HepG2 (cell line): Measurements from ENCODE around the gene KLF15. TPM values are rescaled to one million over a fixed set of nuclear protein-coding genes. Genes with fewer than 3 reads are reported as not detected.

ENCODE experiments used
- ATAC-seq: fragments of 200-7000 bp; cut with Tn5 transposase; 3 replicates; pipeline ENCODE4 v1.9.1; 2020; ENCODE audit warnings: mild to moderate bottlenecking, moderate library complexity
- BruUV-seq: library from RNA; stranded (reverse); fragments of 400-500 nt; replicated peaks from 2 replicates; lab custom pipeline; 2021; lab: Mats Ljungman, UMichigan
- CTCF ChIA-PET: fragments of 300-600 bp; formaldehyde crosslinking; extraction: SDS; loops from one replicate; lab custom pipeline; 2021; ENCODE audit warnings: low total read pairs, inconsistent platforms, low intra/inter-chr PET ratio; lab: Yijun Ruan, JAX
- POLR2A ChIA-PET: fragments of 350-600 bp; sonication (Branson Sonifier 250); formaldehyde crosslinking; loops from one replicate; lab custom pipeline; 2020; ENCODE audit warnings: antibody characterized with exemption, inconsistent platforms; lab: Yijun Ruan, JAX
- DNase-seq: peaks from one replicate; pipeline ENCODE4 v3.0.0-alpha.2; 2015; ENCODE audit warnings: low spot score
- FAIRE-seq: peaks from 3 replicates; lab custom pipeline; 2011; peaks lifted over from hg19 to GRCh38; lab: Jason Lieb, UNC
- H2AFZ ChIP-seq: one replicate; pipeline ENCODE4 v1.6.1; 2011; ENCODE audit warnings: low read length, inconsistent platforms
- H3K27ac ChIP-seq: fragments of 300-600 bp; 3 replicates; pipeline ENCODE4 v1.8.0; 2011; ENCODE audit warnings: mixed run types, mild to moderate bottlenecking, mixed read lengths, low read length, inconsistent platforms; ENCODE audit not compliant: insufficient read depth; ENCODE audit errors: extremely low read length
- H3K27me3 ChIP-seq, 2 experiments: fragments of 200-600 bp in 1 of 2; 2 replicates in 1 of 2; 3 replicates in 1 of 2; pipeline versions ENCODE4 v1.6.0 to v1.8.0; 2011; ENCODE audit warnings: low read length in 2 of 2, mild to moderate bottlenecking in 2 of 2, moderate library complexity in 2 of 2, inconsistent platforms in 1 of 2; ENCODE audit not compliant: insufficient read depth in 2 of 2, control insufficient read depth in 1 of 2
- H3K36me3 ChIP-seq, 2 experiments: fragments of 200-600 bp in 1 of 2; replicated peaks in 1 of 2; 2 replicates in 1 of 2; 3 replicates in 1 of 2; pipeline versions ENCODE4 v1.5.1 to v1.8.0; 2011; ENCODE audit warnings: low read length in 2 of 2, inconsistent platforms in 1 of 2; ENCODE audit not compliant: insufficient read depth in 2 of 2, control insufficient read depth in 1 of 2
- H3K4me1 ChIP-seq: 2 replicates; pipeline ENCODE4 v1.5.1; 2012; ENCODE audit warnings: low read length, inconsistent platforms; ENCODE audit not compliant: insufficient read depth
- H3K4me2 ChIP-seq: 2 replicates; pipeline ENCODE4 v1.6.0; 2011; ENCODE audit warnings: low read depth, low read length, inconsistent platforms
- H3K4me3 ChIP-seq, 3 experiments: fragments of 200-600 bp in 1 of 3; sonication (generic), shearing (Covaris generic) in 1 of 3; replicated peaks in 1 of 3; 2 replicates each; pipeline ENCODE4 v1.5.1; 2011 to 2016; ENCODE audit warnings: low read length in 3 of 3, inconsistent platforms in 2 of 3, low read depth in 2 of 3, mild to moderate bottlenecking in 2 of 3, control low read depth in 1 of 3, mixed read lengths in 1 of 3; ENCODE audit not compliant: insufficient read depth in 1 of 3
- H3K79me2 ChIP-seq: one replicate; pipeline ENCODE4 v1.6.1; 2011; ENCODE audit warnings: low read length, inconsistent platforms; ENCODE audit not compliant: insufficient read depth
- H3K9ac ChIP-seq: 2 replicates; pipeline ENCODE4 v1.6.0; 2011; ENCODE audit warnings: mild to moderate bottlenecking, low read depth, low read length, inconsistent platforms; ENCODE audit not compliant: insufficient read depth
- H3K9me3 ChIP-seq: 2 replicates; pipeline ENCODE4 v1.5.1; 2012; ENCODE audit warnings: mild to moderate bottlenecking, low read length
- H4K20me1 ChIP-seq: 2 replicates; pipeline ENCODE4 v1.6.0; 2011; ENCODE audit warnings: inconsistent platforms, mild to moderate bottlenecking, low read length, moderate library complexity; ENCODE audit not compliant: insufficient read depth
- E2F2 ChIP-seq: sonication (generic); formaldehyde crosslinking; IDR thresholded peaks from 2 replicates; pipeline ENCODE4 v1.4.0; 2020; ENCODE audit warnings: missing genetic modification reagents, borderline replicate concordance
- HMGA1 ChIP-seq: sonication (generic); formaldehyde crosslinking; conservative IDR thresholded peaks from 2 replicates; pipeline ENCODE4 v1.4.0; 2020; ENCODE audit warnings: missing genetic modification reagents
- HNRNPL ChIP-seq: fragments of 200-400 bp; formaldehyde crosslinking; IDR thresholded peaks from 2 replicates; pipeline ENCODE4 v1.6.1; 2017; ENCODE audit warnings: mild to moderate bottlenecking, low read depth, low read length
- IKZF5 ChIP-seq: IDR thresholded peaks from 2 replicates; pipeline ENCODE4 v1.6.1; 2018; ENCODE audit warnings: missing genetic modification reagents, mild to moderate bottlenecking, missing compliant biosample characterization
- MYC ChIP-seq: sonication (generic); formaldehyde crosslinking; IDR thresholded peaks from 2 replicates; pipeline ENCODE4 v1.9.0; 2021; ENCODE audit warnings: missing genetic modification reagents, borderline replicate concordance
- NR1H2 ChIP-seq: sonication (generic); formaldehyde crosslinking; IDR thresholded peaks from 2 replicates; pipeline ENCODE4 v1.8.1; 2022; ENCODE audit warnings: low read depth, missing genetic modification reagents, borderline replicate concordance
- NRL ChIP-seq: sonication (generic); formaldehyde crosslinking; IDR thresholded peaks from 2 replicates; pipeline ENCODE4 v1.5.0; 2020; ENCODE audit warnings: missing genetic modification reagents, mild to moderate bottlenecking, moderate library complexity, borderline replicate concordance
- REPIN1 ChIP-seq: sonication (generic); formaldehyde crosslinking; IDR thresholded peaks from 2 replicates; pipeline ENCODE4 v1.8.0; 2022; ENCODE audit warnings: missing genetic modification reagents, low read depth, mild to moderate bottlenecking, borderline replicate concordance
- SNAPC5 ChIP-seq: sonication (generic); formaldehyde crosslinking; IDR thresholded peaks from 2 replicates; pipeline ENCODE4 v1.8.1; 2023; ENCODE audit warnings: mild to moderate bottlenecking, missing genetic modification reagents, borderline replicate concordance
- TCF7L2 ChIP-seq: IDR thresholded peaks from 2 replicates; pipeline ENCODE4 v1.6.1; 2011; ENCODE audit warnings: mild to moderate bottlenecking, low read depth, low read length, moderate library complexity
- WIZ ChIP-seq: sonication (generic); formaldehyde crosslinking; IDR thresholded peaks from 2 replicates; pipeline ENCODE4 v1.5.1; 2020; ENCODE audit warnings: mild to moderate bottlenecking, missing genetic modification reagents
- ZBTB10 ChIP-seq: sonication (generic); formaldehyde crosslinking; IDR thresholded peaks from 2 replicates; pipeline ENCODE4 v1.4.0; 2020; ENCODE audit warnings: missing genetic modification reagents, borderline replicate concordance
- ZNF577 ChIP-seq: sonication (generic); formaldehyde crosslinking; IDR thresholded peaks from 2 replicates; pipeline ENCODE4 v1.4.0; 2020; ENCODE audit warnings: mild to moderate bottlenecking, low read depth, missing genetic modification reagents, borderline replicate concordance
- ZNF660 ChIP-seq: sonication (generic); formaldehyde crosslinking; IDR thresholded peaks from 2 replicates; pipeline ENCODE4 v1.5.1; 2020; ENCODE audit warnings: mild to moderate bottlenecking, low read depth, missing genetic modification reagents, borderline replicate concordance
- WGBS: methylation state at CpG from one replicate; pipeline ENCODE4 v1.1.6; 2017; ENCODE audit warnings: low lambda C conversion rate; 5-methylcytosine and 5-hydroxymethylcytosine counted together
- in situ Hi-C: cut with HindIII; loops from 2 replicates; pipeline ENCODE4 v1.10.0; 2017; ENCODE audit warnings: low pct_unique_long_range_greater_than_20kb; ENCODE audit not compliant: extremely low pct_ligation_motif_present
- intact Hi-C: fragments of 100-400 bp; cut with micrococcal nuclease; formaldehyde crosslinking; loops from one replicate; pipeline ENCODE4 v1.10.0; 2022; ENCODE audit not compliant: unreplicated experiment
- polyA plus RNA-seq, 8 experiments: library from polyadenylated mRNA; depleted of rRNA in 3 of 8; stranded (reverse) in 7 of 8; unstranded in 1 of 8; fragments of >200 nt; fragmentation: Illumina TruSeq in 4 of 8; extraction: Trizol in 4 of 8; gene quantifications; 2 replicates each; pipeline versions ENCODE4 v1.2.1 to v1.2.3, GENCODE V29; 2011 to 2016; ENCODE audit warnings: low read depth in 4 of 8, missing spikeins in 1 of 8, mixed read lengths in 1 of 8; ENCODE audit not compliant: insufficient read depth in 1 of 8
- total RNA-seq, 5 experiments: library from RNA; depleted of rRNA; stranded (reverse); fragments of >200 nt; fragmentation: Illumina TruSeq; extraction: Trizol; gene quantifications; 2 replicates each; pipeline ENCODE4 v1.2.3, GENCODE V29; 2016; ENCODE audit warnings: low read depth in 1 of 5

The KLF15 gene
- total and polyA plus RNA-seq, 2 of the 13 experiments (the other 11 are each of a cell fraction or from before 2014, with no cell fraction given), result 7.1 to 7.8 TPM

- BruUV-seq, result no TSS peak
- Histone ChIP-seq H3K9ac (no peak overlapping the region), H3K27me3 (peaks cover 9 to 39% of the 10 kb centered on the region in 2 experiments; a peak in 4 of 5 replicates), H3K9me3 (no peaks in the 10 kb centered on the region), H3K4me2 (no peak overlapping the region), H3K79me2 (no peaks in the 10 kb centered on the region), H3K27ac (no peak overlapping the region), H4K20me1 (no peaks in the 10 kb centered on the region), H3K4me3 (no peak overlapping the region), H3K36me3 (no peaks in the 10 kb centered on the region), H3K4me1 (peaks cover 25% of the 10 kb centered on the region), H2AFZ (no peak overlapping the region)
- no peak for TF ChIP-seq ZNF577 (CRISPR knock-in tag)
- TF ChIP-seq E2F2, result no peak
- TF ChIP-seq NR1H2 (CRISPR knock-in tag), result no peak
- no peak for TF ChIP-seq SNAPC5 (CRISPR knock-in tag)
- TF ChIP-seq HNRNPL, result no peak
- TF ChIP-seq TCF7L2, result no peak
- no peak for TF ChIP-seq MYC
- DNase-seq, result no peak
- intact Hi-C loops, result no loop called here
- FAIRE-seq, result no peak
- CTCF ChIA-PET, result no interaction called here
- no peak for ATAC-seq
- POLR2A ChIA-PET, result no interaction called here
- in situ Hi-C loops, result loop anchor here (25.0 kb wide), 1 partner anchor 224 kb away; no protein-coding TSS in a partner anchor
- WGBS, result 56% methylated on average over 8 of the region's 9 CpGs
These were observed 4.0 kb upstream of the KLF15 start for GRCh38 chr3:126361211-126361610.

GRCh38 chr3:126360714-126361060 lies 3.5 kb upstream of the KLF15 start:
- Histone ChIP-seq H3K27ac (no peak overlapping the region), H4K20me1 (no peaks in the 10 kb centered on the region), H3K4me1 (peaks cover 21% of the 10 kb centered on the region), H3K4me2 (no peak overlapping the region), H3K36me3 (no peaks in the 10 kb centered on the region), H3K27me3 (peaks cover 9 to 39% of the 10 kb centered on the region in 2 experiments; a peak in 4 of 5 replicates), H3K79me2 (no peaks in the 10 kb centered on the region), H3K9ac (no peak overlapping the region), H3K9me3 (no peaks in the 10 kb centered on the region), H2AFZ (no peak overlapping the region), H3K4me3 (no peak overlapping the region)
- WGBS, result 29% methylated on average over 1 of the region's 3 CpGs
- ChIA-PET POLR2A (no interaction called here), CTCF (no interaction called here)
- in situ Hi-C loops (loop anchor here (25.0 kb wide), 1 partner anchor 223 kb away; no protein-coding TSS in a partner anchor), intact Hi-C loops (no loop called here)
- FAIRE-seq (no peak), ATAC-seq (no peak), DNase-seq (no peak)
- no TSS peak for BruUV-seq
- TF ChIP-seq REPIN1 (CRISPR knock-in tag), result no peak
- TF ChIP-seq HNRNPL, result no peak
- no peak for TF ChIP-seq WIZ (CRISPR knock-in tag)
- no peak for TF ChIP-seq NRL (CRISPR knock-in tag)
- no peak for TF ChIP-seq IKZF5 (CRISPR knock-in tag)
- TF ChIP-seq ZNF660 (CRISPR knock-in tag), result no peak
- TF ChIP-seq ZBTB10 (CRISPR knock-in tag), result no peak
- no peak for TF ChIP-seq HMGA1 (CRISPR knock-in tag)
